ENCODE results near the gene CREBBP. TPM values are rescaled to one million over a fixed set of nuclear protein-coding genes. Genes with fewer than 3 reads are reported as not detected.

The CREBBP gene
- total RNA-seq, 1 experiment from 2014 or later: 79.6 TPM

DNA sequence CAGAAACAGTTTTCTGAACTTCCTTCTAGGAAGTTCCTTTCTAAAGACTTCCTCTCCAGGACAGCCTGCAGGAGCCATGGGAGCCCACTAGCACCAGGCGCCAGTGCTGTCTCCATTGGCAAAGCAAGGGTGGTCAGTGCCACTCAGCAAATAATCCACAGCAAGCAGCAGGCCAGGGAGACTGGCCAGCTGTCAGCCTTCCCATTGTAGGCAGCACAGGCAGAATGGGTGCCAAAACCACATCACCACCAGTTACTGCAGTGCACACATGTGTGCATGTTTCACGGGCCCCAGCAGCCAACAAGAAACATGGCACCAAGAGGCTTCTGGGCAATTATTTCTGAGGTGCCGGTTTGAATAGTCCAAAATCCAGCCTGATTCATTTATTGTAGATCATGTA, 199.3 kb downstream of the CREBBP start:
- BruUV-seq (replicated peaks): no TSS peak
- H3K27ac ChIP-seq (ENCODE audit: low read depth, low read length, poor library complexity, severe bottlenecking): no peak overlapping the region
- TF ChIP-seq, protein P1, sequence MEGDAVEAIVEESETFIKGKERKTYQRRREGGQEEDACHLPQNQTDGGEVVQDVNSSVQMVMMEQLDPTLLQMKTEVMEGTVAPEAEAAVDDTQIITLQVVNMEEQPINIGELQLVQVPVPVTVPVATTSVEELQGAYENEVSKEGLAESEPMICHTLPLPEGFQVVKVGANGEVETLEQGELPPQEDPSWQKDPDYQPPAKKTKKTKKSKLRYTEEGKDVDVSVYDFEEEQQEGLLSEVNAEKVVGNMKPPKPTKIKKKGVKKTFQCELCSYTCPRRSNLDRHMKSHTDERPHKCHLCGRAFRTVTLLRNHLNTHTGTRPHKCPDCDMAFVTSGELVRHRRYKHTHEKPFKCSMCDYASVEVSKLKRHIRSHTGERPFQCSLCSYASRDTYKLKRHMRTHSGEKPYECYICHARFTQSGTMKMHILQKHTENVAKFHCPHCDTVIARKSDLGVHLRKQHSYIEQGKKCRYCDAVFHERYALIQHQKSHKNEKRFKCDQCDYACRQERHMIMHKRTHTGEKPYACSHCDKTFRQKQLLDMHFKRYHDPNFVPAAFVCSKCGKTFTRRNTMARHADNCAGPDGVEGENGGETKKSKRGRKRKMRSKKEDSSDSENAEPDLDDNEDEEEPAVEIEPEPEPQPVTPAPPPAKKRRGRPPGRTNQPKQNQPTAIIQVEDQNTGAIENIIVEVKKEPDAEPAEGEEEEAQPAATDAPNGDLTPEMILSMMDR (conservative IDR thresholded peaks at IDR 0.05; ENCODE audit: low read depth, low read length): no peak
- no peak for TF ChIP-seq EZH2 (IDR thresholded peaks at IDR 0.05; ENCODE audit: borderline replicate concordance, low read depth, low read length, poor library complexity, severe bottlenecking)
- no peaks in the 10 kb centered on the region for H3K4me1 ChIP-seq (ENCODE audit: insufficient read depth, low read length, poor library complexity, severe bottlenecking)
- H3K27me3 ChIP-seq (replicated peaks; ENCODE audit: insufficient read depth, low read depth, low read length, poor library complexity): no peaks in the 10 kb centered on the region
- ChIA-PET POLR2A (ENCODE audit: low non-redundant PET) (no interaction called here), CTCF (no interaction called here)
- no peak overlapping the region for H3K4me3 ChIP-seq (ENCODE audit: low read depth, low read length, poor library complexity, severe bottlenecking)
- no peaks in the 10 kb centered on the region for H3K9me3 ChIP-seq (ENCODE audit: low read depth, low read length, poor library complexity, severe bottlenecking)
- DNase-seq (ENCODE audit: low spot score): no peak
- peaks cover 73% of the 10 kb centered on the region for H3K36me3 ChIP-seq (ENCODE audit: insufficient read depth, low read length, poor library complexity, severe bottlenecking)
- intact Hi-C loops (cut with micrococcal nuclease; ENCODE audit: unreplicated experiment): no loop called here

DNA sequence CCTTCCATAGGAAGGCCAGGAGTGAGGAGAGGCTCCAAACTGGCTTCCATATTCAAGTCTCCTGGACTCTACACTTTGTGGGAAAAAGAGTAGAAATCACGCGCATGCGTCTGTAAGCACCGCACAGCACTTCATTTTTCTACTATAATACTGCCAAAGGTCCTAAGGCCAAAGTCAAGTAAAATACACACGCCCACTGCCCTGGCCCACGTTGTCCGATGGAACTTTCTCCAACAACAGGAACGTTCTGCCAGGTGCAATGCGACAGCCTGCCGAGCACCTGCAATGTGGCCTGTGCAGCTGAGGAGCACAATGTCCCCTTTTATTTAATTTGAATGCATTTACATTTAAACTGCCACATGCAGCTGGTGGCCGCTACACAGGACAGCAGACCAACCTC, 202.5 kb downstream of the CREBBP start:
- Histone ChIP-seq H3K27ac (ENCODE audit: low read depth, low read length, poor library complexity, severe bottlenecking) (no peak overlapping the region), H3K4me3 (ENCODE audit: low read depth, low read length, poor library complexity, severe bottlenecking) (no peak overlapping the region), H3K9me3 (ENCODE audit: low read depth, low read length, poor library complexity, severe bottlenecking) (no peaks in the 10 kb centered on the region), H3K4me1 (ENCODE audit: insufficient read depth, low read length, poor library complexity, severe bottlenecking) (no peaks in the 10 kb centered on the region), H3K27me3 (replicated peaks; ENCODE audit: insufficient read depth, low read depth, low read length, poor library complexity) (no peaks in the 10 kb centered on the region), H3K36me3 (ENCODE audit: insufficient read depth, low read length, poor library complexity, severe bottlenecking) (peaks cover 80% of the 10 kb centered on the region)
- intact Hi-C loops (cut with micrococcal nuclease; ENCODE audit: unreplicated experiment): no loop called here
- TF ChIP-seq EZH2 (IDR thresholded peaks at IDR 0.05; ENCODE audit: borderline replicate concordance, low read depth, low read length, poor library complexity, severe bottlenecking): no peak
- TF ChIP-seq, protein P1 (conservative IDR thresholded peaks at IDR 0.05; ENCODE audit: low read depth, low read length): no peak
- no peak for DNase-seq (ENCODE audit: low spot score)
- no TSS peak for BruUV-seq (replicated peaks)
- ChIA-PET POLR2A (ENCODE audit: low non-redundant PET) (no interaction called here), CTCF (no interaction called here)

DNA sequence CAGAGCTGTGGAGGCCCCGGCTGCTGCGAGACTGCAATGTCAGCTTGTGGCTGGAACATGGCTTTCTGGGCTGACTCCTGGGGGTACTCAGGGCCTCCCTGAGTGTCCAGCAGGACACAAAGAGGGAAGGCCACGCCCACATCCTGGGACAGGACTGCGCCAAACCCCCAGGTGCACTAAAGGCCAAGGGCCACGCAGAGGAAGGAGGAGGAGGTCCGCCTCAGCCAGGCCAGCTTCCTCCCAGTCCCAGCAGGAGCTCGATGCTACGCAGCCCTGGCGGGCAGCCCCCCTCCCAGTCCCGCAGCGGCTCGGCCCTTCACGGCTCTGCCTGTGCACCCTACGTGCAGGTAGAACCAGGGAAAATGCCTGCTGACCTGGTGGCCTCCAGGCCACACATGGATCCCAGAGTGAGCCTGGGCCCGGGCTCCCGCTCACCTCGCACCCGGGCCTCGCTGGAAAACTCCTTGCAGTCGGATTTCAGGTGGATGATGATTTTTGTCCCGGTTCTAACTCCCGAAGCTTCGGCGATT, 204.8 kb downstream of the CREBBP start:
- Histone ChIP-seq H3K36me3 (ENCODE audit: insufficient read depth, low read length, poor library complexity, severe bottlenecking) (peaks cover 76% of the 10 kb centered on the region), H3K27me3 (replicated peaks; ENCODE audit: insufficient read depth, low read depth, low read length, poor library complexity) (no peaks in the 10 kb centered on the region), H3K4me1 (ENCODE audit: insufficient read depth, low read length, poor library complexity, severe bottlenecking) (no peaks in the 10 kb centered on the region), H3K27ac (ENCODE audit: low read depth, low read length, poor library complexity, severe bottlenecking) (no peak overlapping the region), H3K9me3 (ENCODE audit: low read depth, low read length, poor library complexity, severe bottlenecking) (no peaks in the 10 kb centered on the region), H3K4me3 (ENCODE audit: low read depth, low read length, poor library complexity, severe bottlenecking) (no peak overlapping the region)
- no TSS peak for BruUV-seq (replicated peaks)
- CTCF ChIA-PET: no interaction called here
- POLR2A ChIA-PET (ENCODE audit: low non-redundant PET): no interaction called here
- no peak for DNase-seq (ENCODE audit: low spot score)
- TF ChIP-seq, protein P1 (conservative IDR thresholded peaks at IDR 0.05; ENCODE audit: low read depth, low read length): no peak
- TF ChIP-seq EZH2 (IDR thresholded peaks at IDR 0.05; ENCODE audit: borderline replicate concordance, low read depth, low read length, poor library complexity, severe bottlenecking): no peak
- intact Hi-C loops (cut with micrococcal nuclease; ENCODE audit: unreplicated experiment): no loop called here

Other genes with a start within 250 kb of the CREBBP start
- gene DNASE1, start 226.0 kb downstream of the CREBBP start, total RNA-seq (2021): 17.9 and 19.1 TPM in 2 replicates
- 280 and 300 TPM in 2 replicates for gene TRAP1, start 163.2 kb downstream of the CREBBP start, total RNA-seq (2021)
- 7.0 and 8.8 TPM in 2 replicates for gene ADCY9, start 235.7 kb upstream of the CREBBP start, total RNA-seq (2021)

Measured in A673 (cell line).